Measurements from ENCODE around the gene ERC1. TPM values are rescaled to one million over a fixed set of nuclear protein-coding genes. Genes with fewer than 3 reads are reported as not detected.
"Not testable (repeated sequence)": the region's sequence is repeated elsewhere in the genome, so short reads cannot be mapped to it uniquely, and the experiment has no call there.

ERC1 gene
- total RNA-seq, 1 donor, result 17.2 TPM

DNA sequence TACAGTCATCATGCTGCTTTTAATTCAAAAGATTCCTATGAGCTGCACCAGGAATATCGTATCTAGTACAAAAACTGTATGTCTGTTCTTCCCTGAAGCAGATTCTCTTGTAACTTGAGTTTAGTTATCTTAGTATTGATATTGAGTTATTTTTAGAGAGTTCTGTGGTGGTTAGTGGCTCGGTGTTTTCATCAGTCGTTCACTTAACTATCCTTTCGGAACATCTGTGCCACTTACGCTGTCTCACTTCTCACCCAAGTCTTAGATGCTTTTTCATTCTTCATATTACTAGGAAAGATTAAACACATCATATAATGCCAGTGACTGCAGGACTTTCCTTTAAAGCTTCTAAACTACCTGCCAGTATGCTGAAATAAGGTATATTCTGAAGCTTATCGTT, 352.4 kb downstream of the ERC1 start:
- no peak for DNase-seq (ENCODE audit: low read depth in 2 of 3, low spot score in 2 of 3)

DNA sequence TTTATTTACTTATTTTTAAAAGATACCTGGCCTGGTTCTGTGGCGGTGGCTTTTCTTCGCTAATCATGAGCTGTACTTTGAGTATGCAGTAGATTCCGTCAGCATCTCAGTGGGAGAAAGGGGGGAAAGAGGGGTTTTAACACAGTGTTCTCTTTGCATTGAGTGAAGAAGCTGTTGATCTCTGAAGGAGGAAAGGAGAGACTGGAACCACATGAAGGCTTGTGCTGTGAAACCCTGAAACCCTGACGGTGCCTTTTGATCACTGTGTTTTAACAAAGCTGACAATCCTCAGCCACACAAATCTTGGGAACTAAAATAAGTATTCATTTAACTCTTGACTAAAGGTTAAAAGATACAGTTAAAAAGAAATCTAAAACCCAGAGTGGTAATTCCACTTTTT, 353.2 kb downstream of the ERC1 start:
- no peak for DNase-seq (ENCODE audit: low read depth in 2 of 3, low spot score in 2 of 3)

DNA sequence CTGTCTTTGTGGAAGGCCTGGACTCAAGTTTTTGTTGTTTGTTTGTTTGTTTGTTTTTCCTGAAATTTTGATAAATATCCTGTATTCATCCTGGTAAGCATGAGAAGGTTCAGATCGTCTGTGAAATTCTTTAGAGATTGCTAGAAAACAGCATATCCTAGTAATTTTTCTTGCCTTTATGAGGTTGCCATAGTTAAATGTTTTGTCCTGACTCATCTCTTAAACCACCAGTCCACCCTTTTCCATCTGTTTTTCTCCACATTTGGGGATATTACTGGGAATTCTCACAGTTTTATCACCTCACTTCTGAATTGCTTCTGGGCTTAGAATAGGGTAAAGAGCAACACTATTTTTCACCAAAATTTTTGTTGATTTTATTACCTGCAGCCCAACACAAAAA, 355.1 kb downstream of the ERC1 start:
- DNase-seq (ENCODE audit: low read depth in 2 of 3, low spot score in 2 of 3), result no peak

DNA sequence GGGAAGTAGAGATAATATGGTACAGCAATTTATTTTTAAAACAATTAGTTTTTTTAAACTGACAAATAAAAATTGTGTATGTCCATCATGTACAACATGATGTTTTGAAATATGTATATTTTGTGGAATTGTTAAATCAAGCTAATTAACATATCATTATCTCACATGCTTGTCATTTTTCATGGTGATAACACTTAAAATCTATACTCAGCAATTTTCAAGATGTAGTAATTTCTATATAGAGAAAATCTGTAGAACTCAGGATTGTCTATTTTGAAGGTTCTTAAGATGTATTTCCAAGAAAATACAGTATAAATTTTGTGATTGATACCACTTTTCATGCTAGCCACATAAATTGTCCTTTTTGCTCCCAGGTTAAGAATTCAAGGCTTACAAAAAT, 356.3 kb downstream of the ERC1 start:
- DNase-seq (ENCODE audit: low read depth in 2 of 3, low spot score in 2 of 3), result no peak

DNA sequence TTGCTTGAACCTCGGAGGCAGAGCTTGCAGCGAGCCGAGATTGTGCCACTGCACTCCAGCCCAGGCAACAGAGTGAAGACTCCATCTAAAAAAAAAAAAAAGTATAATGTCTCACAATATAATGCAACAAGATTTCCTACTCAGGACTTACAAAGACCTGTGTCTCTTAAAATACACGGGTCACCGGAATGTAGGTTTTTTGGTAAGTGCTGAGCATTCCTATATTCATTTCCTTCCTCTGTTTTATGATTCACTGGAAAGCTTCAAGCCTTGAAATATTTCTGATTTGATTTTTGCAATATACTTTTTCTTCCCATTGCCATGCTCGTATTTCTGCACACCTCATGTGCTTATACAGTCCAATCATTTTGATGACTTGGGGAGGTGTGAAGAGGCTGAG, 357.6 kb downstream of the ERC1 start:
- DNase-seq (ENCODE audit: low read depth in 2 of 3, low spot score in 2 of 3), result no peak

DNA sequence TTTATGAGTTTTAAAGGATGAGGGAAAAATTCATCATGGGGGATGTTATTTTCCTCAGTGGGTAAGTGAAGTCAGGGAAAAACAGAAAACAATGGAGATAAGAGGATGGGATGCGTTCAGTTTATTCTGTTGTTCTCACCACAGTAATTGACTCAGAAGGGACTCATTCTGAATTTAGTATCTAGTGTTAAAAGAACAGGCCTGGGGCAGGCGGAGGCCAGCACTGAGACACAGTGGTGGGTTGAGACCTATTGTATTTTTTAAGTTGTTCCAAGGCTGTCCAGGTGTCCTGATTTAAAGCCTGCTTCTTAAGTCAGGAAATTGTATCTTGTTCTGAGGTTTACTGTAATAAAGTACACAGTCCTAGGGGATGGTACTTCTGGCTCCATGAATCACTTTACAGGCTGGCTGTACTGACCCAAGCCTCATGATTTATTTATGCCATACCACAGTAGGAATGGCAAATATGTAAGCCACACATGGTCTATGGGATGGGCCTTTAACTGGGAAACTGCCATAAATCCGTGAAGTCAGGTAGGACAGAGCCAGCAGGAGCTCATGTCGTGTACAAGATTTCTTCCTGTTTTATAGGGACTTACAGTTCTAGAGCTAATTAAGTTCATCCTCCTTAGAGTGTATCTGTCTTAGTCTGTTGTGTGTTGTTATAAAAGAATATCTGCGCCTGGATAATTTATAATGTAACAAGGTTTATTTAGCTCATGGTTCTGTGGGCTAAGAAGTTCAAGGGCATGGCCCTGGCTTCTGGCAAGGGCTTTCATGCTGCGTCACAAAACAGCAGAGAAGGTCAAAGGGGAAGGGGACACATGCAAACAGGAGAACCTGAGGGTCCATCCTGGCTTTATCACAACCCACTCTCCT, 359.3 kb downstream of the ERC1 start:
- no peak for DNase-seq (ENCODE audit: low read depth in 2 of 3, low spot score in 2 of 3)

DNA sequence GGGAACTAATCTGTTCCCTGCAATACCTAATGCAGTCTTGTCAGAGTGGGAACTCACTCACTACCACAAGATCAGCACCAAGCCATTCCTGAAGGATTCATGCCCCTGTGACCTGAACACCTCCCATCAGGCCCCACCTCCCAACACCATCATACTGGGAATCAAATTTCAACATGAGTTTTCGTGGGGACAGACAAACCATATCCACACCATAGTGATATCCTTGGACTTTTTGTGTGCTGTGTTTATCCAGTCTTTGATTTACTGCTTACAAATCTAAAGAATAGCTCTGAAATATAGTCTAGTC, 359.9 kb downstream of the ERC1 start:
- DNase-seq (ENCODE audit: low read depth in 2 of 3, low spot score in 2 of 3), result no peak

DNA sequence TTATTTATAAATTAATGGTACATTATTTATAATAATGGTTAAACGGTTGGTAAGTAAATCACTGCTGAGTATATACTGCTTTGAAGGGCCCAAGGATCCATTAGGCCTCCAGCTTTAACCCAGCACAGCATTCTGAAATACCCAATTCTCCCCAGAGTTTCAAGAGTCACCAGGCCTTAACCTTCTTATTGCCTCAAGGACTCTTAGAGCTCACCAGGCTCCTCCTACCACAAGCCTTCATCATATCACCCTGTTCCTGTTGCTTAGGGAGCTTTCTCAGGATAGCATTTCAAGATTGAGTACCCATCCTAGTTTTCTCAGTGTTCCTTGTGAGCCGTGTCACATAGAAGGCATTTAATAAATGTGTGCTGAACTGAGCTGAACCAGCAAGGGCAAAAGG, 360.9 kb downstream of the ERC1 start:
- DNase-seq (ENCODE audit: low read depth in 2 of 3, low spot score in 2 of 3), result no peak

DNA sequence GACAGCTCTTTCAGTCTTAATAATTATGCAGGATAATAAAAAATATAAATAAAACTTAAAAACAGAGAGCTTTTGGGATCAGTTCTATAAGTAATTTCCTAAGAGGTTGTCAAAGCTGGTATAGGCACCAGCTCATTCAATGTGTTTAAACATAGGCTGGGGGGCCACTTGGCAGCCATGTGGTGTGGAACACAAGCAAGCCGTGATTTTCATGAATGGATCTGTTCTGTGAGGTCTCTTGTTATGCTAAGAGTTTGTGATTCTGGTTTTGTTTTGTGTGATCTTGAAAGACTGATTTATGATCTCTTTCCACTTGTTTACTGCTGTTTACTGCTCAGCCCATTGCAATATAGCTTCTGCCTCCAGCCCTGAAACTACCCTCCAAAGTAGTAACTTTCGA, 362.4 kb downstream of the ERC1 start:
- DNase-seq (ENCODE audit: low read depth in 2 of 3, low spot score in 2 of 3), result no peak

DNA sequence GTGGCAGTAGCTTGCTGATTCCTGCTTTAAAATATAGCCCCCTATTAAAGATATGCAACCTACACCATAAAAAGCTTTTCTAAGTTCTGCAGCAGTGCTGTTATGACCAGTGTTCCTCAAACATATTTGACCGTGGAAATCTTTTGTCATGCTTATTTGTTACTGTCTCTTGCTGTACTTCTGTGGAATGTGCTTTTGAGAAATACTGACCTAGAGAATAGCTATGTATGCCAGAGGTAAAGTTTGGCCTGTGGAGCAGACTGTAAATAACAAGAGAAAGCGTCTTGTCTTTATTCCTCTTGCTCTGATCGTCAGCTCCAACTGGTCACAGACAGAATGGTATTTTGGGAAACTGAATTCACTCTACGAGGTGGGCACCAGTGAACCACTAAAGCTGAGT, 364.4 kb downstream of the ERC1 start:
- no peak for DNase-seq (ENCODE audit: low read depth in 2 of 3, low spot score in 2 of 3)

DNA sequence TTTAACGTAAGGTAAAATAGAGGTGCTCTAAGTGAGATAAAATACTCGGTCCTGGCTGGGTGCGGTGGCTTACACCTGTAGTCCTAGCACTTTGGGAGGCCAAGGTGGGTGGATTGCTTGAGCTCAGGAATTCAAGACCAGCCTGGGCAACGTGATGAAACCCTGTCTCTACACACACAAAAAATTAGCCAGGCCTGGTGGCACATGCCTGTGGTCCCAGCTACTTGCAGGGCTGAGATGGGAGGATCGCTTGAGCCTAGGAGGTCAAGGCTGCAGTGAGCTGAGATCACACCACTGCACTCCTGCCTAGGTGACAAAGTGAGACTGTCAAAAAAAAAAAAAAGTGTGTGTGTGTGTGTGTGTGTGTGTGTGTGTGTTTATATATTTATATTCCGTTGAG, 364.8 kb downstream of the ERC1 start:
- not testable (repeated sequence) for DNase-seq (ENCODE audit: low read depth in 2 of 3, low spot score in 2 of 3)

DNA sequence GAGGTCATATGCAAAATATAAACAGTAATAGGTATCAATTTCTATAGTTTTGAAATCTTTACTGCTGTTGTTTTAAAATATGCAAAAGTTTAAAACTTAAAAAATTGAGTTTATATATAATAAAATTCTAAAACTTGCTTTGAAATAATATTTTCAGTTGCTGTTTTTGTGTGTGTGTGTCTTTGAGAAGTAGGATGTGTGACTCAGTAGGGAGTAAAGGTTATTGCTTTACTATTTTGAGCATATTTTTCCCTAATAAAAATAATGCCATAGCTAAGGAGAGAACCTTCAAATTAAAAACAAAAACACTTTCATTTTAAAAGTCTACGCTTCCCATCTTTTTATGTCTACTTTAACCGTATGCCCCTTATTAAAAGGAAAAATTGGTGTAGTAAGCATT, 365.3 kb downstream of the ERC1 start:
- no peak for DNase-seq (ENCODE audit: low read depth in 2 of 3, low spot score in 2 of 3)

DNA sequence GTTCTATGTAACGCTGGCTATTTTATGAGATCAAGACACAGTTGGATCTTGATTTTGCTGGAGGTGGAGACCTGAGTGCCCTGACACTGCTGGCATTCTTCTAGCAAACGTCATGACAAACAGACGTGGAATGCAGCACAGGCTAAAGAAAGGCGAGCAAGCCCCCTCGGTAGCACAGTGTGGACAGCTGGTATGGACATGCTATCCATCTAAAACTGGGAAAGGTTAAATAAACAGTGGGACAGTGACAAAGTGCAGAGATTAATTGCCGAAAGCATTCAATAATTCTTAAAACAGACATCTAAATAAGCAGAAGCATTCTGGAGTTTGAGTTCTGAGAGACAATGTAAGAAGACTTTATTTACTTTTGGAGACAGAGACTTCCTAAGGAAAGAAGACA, 366.1 kb downstream of the ERC1 start:
- no peak for DNase-seq (ENCODE audit: low read depth in 2 of 3, low spot score in 2 of 3)

DNA sequence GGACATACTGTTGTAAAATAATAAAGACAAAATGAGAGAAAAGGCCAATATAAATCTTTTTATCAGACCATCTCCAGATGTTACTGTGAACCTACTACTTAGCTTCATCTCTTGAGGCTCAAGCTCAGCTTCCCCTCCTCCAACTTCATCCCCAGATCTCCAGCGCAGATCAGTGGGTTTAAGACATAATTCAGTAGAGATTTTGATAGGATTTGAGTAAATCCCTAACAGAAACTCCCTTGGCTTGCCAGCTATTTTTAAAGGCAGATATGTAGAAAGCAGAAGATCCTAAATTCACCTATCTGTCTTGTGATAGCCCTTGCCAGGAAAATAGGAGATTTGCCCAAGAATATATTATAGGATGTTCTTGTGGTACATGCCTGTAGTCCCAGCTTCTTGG, 366.7 kb downstream of the ERC1 start:
- DNase-seq (ENCODE audit: low read depth in 2 of 3, low spot score in 2 of 3), result no peak

DNA sequence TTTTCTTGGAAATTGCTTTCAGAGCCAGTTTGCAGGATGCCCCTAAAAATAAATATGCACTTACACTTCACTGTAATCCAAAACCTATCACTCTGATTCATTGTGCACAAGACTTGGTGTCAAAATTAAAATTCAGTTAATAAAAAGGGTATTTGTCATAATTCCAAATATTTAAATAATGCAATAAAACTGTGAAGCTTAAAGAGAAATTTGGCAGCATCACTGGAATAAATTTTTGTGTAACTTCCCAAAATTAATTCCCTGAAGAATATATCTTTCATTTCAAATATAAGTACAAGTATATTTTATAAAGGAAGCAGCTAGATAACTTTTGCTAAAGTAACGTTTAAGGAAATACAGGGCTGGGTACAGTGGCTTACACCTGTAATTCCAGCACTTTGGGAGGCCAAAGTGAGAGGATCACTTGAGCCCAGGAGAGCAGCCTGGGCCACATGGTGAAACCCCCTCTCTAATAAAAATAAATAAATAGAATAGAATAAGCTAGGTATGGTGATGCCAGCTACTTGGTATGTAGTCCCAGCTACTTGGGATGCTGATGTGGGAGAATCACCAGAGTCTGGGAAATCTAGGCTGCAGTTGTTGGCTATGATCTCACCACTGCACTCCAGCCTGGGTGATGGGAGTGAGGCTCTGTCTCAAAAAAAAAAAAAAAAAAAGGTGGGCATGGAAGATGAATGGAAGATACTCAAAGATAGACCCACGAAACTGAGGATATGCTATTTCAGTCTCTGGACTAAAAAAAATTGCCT, 369.6 kb downstream of the ERC1 start:
- DNase-seq (ENCODE audit: low read depth in 2 of 3, low spot score in 2 of 3), result no peak

DNA sequence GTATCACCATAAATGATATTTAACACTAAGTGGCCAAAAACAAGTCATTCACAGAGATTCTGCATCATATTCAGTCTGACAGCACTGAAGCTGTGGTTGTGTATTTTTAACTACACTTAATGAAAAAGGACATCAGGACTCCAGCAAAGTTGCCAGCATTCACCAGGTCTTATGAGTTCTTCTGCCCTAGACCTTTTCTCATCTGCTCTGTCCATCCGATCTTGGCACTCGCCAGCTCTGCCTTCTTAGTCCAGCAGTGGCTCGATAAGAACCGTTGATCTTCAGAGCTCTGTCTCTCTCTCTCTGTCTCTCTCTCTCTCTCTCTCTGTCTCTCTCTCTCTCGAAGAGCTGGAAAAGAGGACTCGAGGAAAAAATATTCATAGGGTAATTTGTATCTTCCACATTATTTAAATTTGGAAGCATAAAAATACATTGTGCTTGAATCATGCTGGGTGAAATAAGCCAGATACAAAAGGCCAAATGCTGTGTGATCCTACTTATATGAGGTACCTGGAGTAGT, 371.2 kb downstream of the ERC1 start:
- no peak for DNase-seq (ENCODE audit: low read depth in 2 of 3, low spot score in 2 of 3)

DNA sequence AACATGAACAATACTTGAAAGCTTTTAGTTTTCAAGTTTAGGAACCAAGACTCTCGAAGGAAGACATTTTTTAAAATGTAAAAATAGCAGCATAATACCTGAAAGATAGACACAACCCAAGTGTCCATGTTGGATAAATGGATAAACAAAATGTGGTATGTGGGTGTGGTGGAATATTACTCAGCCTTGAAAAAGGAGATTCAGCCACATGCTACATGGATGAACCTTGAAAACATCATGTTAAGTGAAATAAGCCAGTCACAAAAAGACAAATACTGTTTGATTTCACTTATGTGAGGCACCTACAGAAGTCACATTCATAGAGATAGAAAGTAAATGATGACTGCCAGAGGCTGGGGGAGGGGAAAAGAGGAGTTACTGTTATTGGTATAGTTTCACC, 374.7 kb downstream of the ERC1 start:
- DNase-seq (ENCODE audit: low read depth in 2 of 3, low spot score in 2 of 3), result no peak

DNA sequence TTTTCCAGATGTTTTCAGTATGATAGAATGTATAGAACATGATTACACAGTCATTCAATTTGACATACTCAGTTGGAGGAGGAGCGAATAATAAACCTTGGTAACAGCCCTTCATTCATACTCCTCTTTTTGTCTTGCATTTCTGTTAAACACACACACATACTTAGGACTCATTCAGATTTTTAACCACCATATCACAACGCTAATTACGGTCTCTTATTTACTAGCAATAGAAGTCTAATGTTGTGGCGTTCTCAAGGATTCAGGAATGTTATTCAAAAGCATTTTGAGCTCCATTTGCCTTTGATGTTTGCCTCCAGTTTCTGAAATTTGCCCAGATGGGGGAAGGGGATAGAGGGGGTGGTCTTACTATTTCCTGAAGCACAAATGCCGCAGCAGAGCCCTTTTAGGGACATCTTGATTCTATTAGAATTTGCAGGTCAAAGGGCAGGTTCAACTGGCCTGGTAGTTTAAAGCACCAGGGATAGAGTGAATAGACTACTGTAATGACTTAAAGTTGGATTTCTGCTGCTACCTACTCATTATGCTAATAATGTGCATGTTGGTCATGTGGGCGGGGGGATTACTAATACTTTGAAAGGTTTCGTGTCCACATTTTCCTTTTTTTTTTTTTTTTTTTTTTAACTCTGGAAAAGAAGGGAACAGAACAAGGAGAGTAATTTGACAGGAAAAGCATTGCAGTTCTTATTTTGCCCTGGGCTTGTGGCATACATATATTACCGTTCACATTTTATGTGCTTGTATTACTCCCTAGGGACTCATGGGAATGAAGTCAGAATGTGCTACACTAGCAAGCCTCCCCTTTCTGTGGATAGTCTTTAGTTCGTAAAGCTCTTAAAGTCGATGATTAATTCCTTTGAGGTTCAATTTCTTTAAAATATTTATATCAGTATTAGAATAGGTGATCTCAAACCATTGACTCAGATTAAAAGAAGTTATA, 376.6 kb downstream of the ERC1 start:
- no peak for DNase-seq (ENCODE audit: low read depth in 2 of 3, low spot score in 2 of 3)

DNA sequence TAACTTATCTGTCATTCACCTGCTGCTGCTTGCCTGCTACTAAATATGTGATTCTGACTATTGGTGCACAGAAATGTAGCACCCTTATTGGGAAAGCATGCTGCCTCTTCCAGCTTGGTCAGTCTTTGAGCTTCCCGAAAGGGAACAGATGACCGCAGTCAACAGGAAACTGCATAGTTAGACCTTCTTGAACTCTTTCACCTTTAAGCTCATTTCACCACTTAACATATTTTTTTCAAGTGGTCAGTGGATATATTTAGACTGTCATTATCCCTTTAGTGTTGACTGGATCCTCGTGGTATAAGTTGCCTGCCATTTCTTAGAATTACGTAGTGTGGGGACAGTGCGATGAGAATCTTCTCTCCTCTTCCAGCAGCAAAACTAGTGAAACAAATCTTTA, 378.4 kb downstream of the ERC1 start:
- no peak for DNase-seq (ENCODE audit: low read depth in 2 of 3, low spot score in 2 of 3)

DNA sequence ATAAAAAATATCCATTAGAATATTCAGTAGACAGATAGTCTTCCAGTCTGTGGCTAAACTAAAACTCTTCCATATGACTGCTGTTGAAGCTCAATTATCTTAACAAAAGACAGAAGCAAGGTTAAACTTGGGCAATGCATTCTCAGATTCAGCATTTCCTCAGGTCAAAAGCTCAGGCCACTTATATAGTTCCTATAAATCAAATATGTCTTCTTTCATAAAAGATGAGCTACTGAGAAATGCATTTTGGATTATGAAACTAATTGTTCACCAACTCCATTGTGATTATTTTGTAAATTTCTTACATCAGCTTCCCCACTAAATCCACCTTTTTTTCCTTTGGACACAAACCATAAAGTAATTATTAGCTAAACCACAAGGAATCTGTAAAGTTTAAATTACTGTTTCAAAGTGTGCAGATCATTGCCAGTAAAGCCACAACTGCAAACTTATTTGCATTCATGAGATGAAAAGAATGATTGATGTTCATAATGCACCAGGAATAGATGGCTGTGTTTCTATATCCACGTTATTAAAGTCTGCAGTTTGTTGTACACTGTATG, 379.0 kb downstream of the ERC1 start:
- DNase-seq (ENCODE audit: low read depth in 2 of 3, low spot score in 2 of 3), result no peak
